HUDEP-2 (cell line): ENCODE results near the gene RNF40.

ENCODE experiments used
- DNase-seq, 76 experiments: peaks; one replicate each; lab custom pipeline; 2025; ENCODE audit not compliant: unreplicated experiment in 76 of 76; lab: John Stamatoyannopoulos, UW

Gene RNF40

GRCh38 chr16:30740364-30741251, 21.5 kb upstream of the RNF40 start:
- DNase-seq, result peak in 70 of 76 experiments; percentile 25 to 90 (median 79)

- DNase-seq, result no peak
Measured at GRCh38 chr16:30741461-30741914, 20.6 kb upstream of the RNF40 start.

DNA sequence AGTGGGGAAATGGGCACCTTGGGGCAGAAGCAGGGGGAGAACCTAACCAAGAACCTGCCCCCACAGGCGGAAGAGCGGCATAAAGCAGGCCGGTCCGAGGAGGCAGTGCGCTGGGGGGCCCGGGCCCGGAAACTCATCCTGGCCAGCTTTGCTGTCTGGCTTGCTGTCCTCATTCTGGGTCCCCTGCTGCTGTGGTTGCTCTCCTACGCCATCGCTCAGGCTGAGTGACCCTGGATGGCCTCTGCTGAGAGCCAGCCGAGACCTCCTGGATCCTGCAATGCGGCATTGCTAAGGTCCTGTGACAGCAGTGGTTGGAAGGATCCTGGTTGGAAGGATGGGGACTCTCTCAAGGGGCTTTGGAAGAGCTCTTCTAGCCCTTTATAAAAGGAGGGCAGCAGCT, 18.4 kb upstream of the RNF40 start:
- no peak for DNase-seq

DNA sequence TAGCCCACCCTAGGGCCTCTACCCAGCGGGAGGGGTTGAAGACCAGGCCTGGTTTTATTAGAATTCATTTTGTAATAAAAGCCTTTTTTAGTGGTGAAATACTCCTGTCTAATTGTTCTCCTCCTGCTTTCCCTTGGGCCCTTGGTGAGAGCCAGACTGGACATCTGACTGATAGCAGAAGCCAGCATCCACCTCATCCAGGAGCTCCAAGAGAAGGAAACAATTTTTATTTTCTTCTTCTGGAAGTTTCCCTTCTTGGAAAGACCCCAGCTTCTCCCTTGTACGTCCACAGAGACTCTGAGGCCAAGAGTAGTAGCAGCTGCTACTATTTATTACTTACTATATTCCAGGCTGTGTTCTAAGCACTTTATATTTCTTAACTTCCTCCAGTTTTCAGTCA, 17.9 kb upstream of the RNF40 start:
- no peak for DNase-seq

DNA sequence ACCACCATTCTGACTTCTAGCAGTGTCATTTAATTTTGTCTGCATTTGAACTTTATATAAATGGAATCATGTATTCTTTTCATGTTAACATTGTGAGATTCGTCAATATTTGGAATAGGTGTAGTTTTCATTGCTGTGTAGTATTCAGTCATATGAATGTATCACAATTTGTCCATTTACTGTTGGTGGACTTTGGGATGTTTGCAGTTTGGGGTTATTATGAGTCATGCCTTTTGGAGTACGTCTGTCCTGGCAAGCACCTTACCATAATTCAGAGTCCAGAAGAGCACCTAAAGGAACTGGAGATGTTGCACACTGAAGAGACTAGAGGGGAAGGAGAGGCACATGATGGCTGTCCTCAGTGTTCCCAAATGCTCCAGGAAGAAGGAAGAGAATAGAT, 17.0 kb upstream of the RNF40 start:
- no peak for DNase-seq

GRCh38 chr16:30746638-30747175, 15.4 kb upstream of the RNF40 start:
- DNase-seq, result no peak

GRCh38 chr16:30747331-30747730, 14.8 kb upstream of the RNF40 start:
- no peak for DNase-seq

GRCh38 chr16:30747799-30748633, 14.1 kb upstream of the RNF40 start, which contains the start of gene PHKG2:
Gene PHKG2 (plus strand): TSS chr16:30748425. CDS start chr16:30748821, 396 bp downstream.
- peak in 74 of 76 experiments; percentile 60 to 99 (median 97) for DNase-seq

DNA sequence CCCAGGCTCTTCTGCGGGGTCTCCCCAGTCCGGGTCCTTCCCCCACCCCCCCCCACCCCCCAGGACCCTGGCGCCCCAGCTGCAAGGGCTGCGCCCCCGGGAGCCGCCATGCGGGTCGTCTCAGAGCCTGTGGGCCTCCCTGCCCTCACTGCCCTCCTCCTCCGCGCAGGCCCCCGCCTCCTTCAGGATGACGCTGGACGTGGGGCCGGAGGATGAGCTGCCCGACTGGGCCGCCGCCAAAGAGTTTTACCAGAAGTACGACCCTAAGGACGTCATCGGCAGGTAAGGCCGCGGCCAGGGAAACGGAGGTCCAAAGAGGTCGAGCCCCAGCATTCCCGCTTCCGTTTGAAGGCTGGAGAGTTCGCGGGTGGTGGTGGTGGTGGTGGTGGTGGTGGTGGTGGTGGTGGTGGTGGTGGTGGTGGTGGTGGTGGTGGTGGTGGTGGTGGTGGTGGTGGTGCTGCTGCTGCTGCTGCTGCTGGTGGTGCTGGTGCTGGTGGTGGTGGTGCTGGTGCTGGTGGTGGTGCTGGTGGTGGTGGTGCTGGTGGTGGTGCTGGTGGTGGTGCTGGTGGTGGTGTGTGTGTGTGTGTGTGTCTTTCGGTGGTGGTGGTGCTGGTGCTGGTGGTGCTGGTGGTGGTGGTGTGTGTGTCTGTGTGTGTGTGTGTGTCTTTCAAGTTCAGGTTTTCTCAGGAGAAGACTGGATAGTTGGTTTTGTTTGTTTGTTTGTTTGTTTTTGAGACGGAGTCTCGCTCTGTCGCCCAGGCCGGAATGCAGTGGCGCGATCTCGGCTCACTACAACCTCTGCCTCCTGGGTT, 13.3 kb upstream of the RNF40 start:
- peak in 29 of 76 experiments; percentile 3 to 49 (median 22) for DNase-seq

DNA sequence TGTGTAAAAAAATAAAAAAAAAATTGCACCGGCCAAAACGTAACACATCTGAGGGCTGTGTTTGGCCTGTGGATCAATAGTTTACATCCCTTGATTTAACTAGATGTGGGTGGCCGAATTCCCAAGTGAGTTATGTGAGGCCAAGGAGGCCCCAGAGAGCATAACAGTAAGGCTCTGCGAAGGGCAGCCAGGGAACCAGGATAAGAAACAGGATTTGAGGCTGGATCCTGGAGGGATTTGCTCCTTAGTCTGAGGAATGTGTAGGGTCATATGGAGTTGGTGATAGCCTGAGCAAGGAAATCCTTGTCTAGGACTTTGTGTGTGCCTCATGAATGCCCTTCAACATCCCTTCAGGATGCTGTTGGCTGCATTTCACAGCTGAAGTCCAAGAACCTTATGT, 11.9 kb upstream of the RNF40 start:
- DNase-seq, result no peak

DNA sequence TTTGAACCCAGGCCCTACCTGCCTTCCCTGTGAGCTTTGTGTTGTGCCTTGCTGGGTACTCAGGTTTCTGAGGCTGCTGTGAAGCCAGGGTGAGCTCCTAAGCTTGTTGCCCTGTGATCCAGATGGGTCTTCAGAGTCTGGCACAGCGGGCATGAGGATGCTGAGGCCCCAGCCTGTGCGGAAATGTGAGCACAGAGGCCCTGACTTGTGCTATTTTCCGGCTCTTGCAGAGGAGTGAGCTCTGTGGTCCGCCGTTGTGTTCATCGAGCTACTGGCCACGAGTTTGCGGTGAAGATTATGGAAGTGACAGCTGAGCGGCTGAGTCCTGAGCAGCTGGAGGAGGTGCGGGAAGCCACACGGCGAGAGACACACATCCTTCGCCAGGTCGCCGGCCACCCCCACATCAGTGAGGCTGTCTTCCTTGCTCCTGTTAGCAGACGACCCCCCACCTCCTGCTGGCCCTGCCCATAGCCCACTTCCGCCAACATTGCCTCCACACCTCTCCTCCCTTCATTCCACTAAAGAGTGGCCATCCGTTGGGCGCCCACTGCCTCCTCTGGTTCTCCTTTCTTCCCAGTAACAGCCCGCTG, 11.2 kb upstream of the RNF40 start:
- no peak for DNase-seq

DNA sequence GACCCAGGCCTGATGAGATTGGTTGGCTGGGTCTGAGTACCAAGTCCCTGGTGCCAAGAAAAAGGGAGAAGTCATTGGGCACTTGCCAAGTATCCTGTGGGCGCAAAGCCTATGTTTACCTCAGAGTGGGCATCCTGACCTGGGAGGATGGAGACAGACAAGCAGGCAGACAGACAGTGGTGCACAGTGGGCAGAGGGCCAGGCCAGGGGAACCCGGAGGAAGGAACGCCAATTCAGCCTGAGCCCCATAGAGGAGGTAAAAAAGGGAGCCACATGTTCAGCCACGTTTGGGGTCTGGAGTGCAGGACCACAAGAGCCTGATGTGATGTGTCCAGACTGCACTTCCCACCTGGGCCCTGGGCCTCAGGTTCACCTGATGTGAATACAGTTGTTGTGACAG, 8.5 kb upstream of the RNF40 start:
- no peak for DNase-seq

GRCh38 chr16:30755955-30756780, 6.0 kb upstream of the RNF40 start:
- DNase-seq, result no peak

DNA sequence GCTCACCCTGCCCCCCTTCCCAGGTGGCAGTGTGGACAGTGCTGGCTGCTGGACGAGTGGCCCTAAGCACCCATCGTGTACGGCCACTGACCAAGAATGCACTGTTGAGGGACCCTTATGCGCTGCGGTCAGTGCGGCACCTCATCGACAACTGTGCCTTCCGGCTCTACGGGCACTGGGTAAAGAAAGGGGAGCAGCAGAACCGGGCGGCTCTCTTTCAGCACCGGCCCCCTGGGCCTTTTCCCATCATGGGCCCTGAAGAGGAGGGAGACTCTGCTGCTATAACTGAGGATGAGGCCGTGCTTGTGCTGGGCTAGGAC, 5.4 kb upstream of the RNF40 start:
- no peak for DNase-seq

DNA sequence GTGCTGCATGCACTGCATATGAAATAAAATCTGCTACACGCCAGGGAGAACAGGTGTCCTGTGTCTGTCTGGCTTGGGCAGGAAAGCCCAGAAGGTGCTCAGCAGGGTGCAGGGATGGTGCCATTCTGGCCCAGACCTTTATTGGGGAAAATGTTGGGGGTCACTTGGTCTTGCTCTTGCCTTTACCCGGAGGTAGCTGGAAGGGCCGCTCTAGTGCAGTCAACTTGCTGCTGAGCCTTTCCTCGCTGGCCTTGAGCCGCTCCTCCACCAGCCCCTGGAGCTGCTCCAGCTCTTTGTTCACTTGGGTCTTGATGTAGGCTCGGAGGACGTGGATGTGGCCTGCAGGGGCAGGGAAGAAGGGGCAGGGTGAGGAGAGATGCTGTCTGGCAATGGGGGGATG, 4.8 kb upstream of the RNF40 start:
- no peak for DNase-seq

- peak in 5 of 76 experiments; percentile 6 to 26 (median 23) for DNase-seq
Measured at GRCh38 chr16:30758988-30759491, 3.1 kb upstream of the RNF40 start.

DNA sequence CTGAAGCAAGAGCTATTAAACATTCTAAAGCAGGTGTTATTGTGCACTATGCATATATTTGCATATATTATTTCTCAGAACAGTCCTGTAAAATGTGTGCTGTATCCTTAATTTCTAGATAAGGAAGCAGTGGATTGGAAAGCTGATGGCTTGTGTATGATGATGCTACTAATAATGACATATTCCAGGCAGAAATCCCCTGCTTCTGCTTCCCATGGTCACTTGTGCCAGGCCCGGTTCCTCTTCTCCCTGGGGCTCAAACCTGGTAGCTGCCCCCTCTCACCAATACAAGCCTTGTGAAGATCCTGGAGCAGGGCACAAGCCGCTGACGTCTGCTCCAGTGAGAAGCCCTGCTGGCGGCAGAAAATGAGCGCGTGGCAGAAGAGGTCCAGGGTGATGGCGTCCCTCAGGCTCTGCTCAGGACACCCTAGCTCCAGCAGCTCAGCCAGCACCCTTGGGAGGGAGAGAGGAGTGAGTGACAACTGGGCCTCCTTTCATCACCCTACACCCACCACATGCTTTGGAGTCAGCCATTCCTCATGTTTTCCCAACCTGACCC, 2.0 kb upstream of the RNF40 start:
- no peak for DNase-seq

DNA sequence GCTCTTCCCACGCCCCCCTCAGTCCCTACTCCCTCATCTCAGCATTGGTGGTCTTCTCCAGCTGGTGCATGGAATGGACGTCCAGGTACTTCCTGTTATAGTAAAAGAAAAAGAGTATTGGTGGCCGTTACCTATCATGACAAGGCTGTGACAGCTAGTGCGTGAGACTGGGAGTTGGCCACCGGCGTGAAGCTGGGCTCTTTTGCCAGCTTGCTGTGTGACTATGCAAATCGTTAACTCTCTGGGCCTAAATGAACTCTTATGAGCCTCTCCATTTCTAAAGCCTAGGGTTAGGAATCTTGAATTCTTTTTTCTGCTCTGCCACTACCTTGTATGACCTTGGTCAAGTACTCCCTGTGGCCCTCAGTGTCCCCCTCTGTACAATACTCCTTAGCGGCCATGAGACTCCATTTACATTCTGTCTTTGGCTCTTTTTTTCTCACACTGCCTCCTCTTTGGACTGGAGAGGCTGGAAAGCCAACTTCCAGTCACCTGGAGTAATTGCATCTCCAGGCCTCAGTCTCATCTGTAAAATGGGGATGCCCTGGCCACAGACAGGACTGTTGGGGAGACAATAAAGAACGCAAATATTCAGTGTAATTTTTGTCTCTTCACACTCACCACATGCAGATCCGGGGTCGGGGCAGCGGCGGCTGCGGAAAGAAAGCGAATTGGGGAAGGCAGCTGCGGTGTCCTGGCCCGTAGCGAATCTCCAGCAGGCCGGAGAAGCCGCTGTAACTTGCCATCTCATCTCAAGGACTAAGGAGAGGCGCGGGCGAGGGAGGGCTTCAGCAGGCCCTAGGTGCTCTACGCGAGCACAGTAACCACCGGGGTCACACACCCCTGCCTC, 1.3 kb upstream of the RNF40 start:
- DNase-seq, result peak in 1 of 76 experiments; percentile 22
